ENCODE data around the gene VSIG4. TPM values are rescaled to one million over a fixed set of nuclear protein-coding genes. Genes with fewer than 3 reads are reported as not detected.
A peak's percentile ranks its signal among the peaks of the same experiment; 100 is the strongest.

Gene VSIG4
- total and polyA plus RNA-seq, 4 experiments from 2014 or later, result 0.61 to 1.0 TPM; not detected in 2

GRCh38 chrX:66024092-66024467 lies 15.8 kb downstream of the VSIG4 start:
- intact Hi-C loops (cut with micrococcal nuclease), result no loop called here
- H3K27ac Mint-ChIP-seq, result no peak overlapping the region
- Histone ChIP-seq H3K27ac (ENCODE audit: low read depth, low read length) (no peak overlapping the region), H3K36me3 (ENCODE audit: insufficient read depth, low read length) (no peaks in the 10 kb centered on the region), H3K9me3 (ENCODE audit: control insufficient read depth in 1 of 2, low read length in 2 of 2) (no peaks in the 10 kb centered on the region), H3K4me1 (ENCODE audit: insufficient read depth, low read length) (peaks cover 40% of the 10 kb centered on the region), H3K27me3 (ENCODE audit: insufficient read depth, low read length) (no peaks in the 10 kb centered on the region), H3K4me3 (ENCODE audit: low read length in 2 of 2) (no peak overlapping the region)
- no peak overlapping the region for H3K4me3 Mint-ChIP-seq
- ChIA-PET CTCF (ENCODE audit: partially characterized antibody) (interaction anchor here (1.0 kb wide), 1 partner anchor 37 kb away, joined by 4 read pairs; no protein-coding TSS in a partner anchor), POLR2A (ENCODE audit: partially characterized antibody) (no interaction called here)
- H3K36me3 Mint-ChIP-seq, result no peaks in the 10 kb centered on the region
- no peaks in the 10 kb centered on the region for H3K27me3 Mint-ChIP-seq
- H3K9me3 Mint-ChIP-seq, result no peaks in the 10 kb centered on the region
- DNase-seq, result no peak
- H3K4me1 Mint-ChIP-seq, result peaks cover 17 to 47% (median 28%) of the 10 kb centered on the region in 4 donors

- ChIA-PET CTCF (ENCODE audit: partially characterized antibody) (interaction anchor here (1.0 kb wide), 1 partner anchor 37 kb away, joined by 4 read pairs; no protein-coding TSS in a partner anchor), POLR2A (ENCODE audit: partially characterized antibody) (no interaction called here)
- Mint-ChIP-seq H3K9me3 (no peaks in the 10 kb centered on the region), H3K27me3 (no peaks in the 10 kb centered on the region), H3K36me3 (no peaks in the 10 kb centered on the region), H3K27ac (peak overlapping the region in 1 of 7 donors; percentile 9), H3K4me3 (no peak overlapping the region), H3K4me1 (peaks cover 21 to 52% (median 33%) of the 10 kb centered on the region in 4 donors)
- no peaks in the 10 kb centered on the region for H3K9me3 ChIP-seq (ENCODE audit: control insufficient read depth in 1 of 2, low read length in 2 of 2)
- H3K36me3 ChIP-seq (ENCODE audit: insufficient read depth, low read length), result no peaks in the 10 kb centered on the region
- no peak overlapping the region for H3K27ac ChIP-seq (ENCODE audit: low read depth, low read length)
- DNase-seq, result no peak
- intact Hi-C loops (cut with micrococcal nuclease), result no loop called here
- H3K4me1 ChIP-seq (ENCODE audit: insufficient read depth, low read length), result peaks cover 45% of the 10 kb centered on the region
- no peaks in the 10 kb centered on the region for H3K27me3 ChIP-seq (ENCODE audit: insufficient read depth, low read length)
- H3K4me3 ChIP-seq (ENCODE audit: low read length in 2 of 2), result no peak overlapping the region
Measured at GRCh38 chrX:66023385-66024091, 16.3 kb downstream of the VSIG4 start.

GRCh38 chrX:66022632-66023384 lies 17.1 kb downstream of the VSIG4 start:
- CTCF ChIA-PET (ENCODE audit: partially characterized antibody), result no interaction called here
- Mint-ChIP-seq H3K27me3 (no peaks in the 10 kb centered on the region), H3K9me3 (no peaks in the 10 kb centered on the region), H3K4me3 (no peak overlapping the region), H3K27ac (peak overlapping the region in 2 of 7 donors; percentile 62 to 74), H3K4me1 (peaks cover 25 to 59% (median 39%) of the 10 kb centered on the region in 4 donors), H3K36me3 (no peaks in the 10 kb centered on the region)
- Histone ChIP-seq H3K27me3 (ENCODE audit: insufficient read depth, low read length) (no peaks in the 10 kb centered on the region), H3K9me3 (ENCODE audit: control insufficient read depth in 1 of 2, low read length in 2 of 2) (no peaks in the 10 kb centered on the region), H3K4me3 (ENCODE audit: low read length in 2 of 2) (no peak overlapping the region), H3K36me3 (ENCODE audit: insufficient read depth, low read length) (no peaks in the 10 kb centered on the region), H3K27ac (ENCODE audit: low read depth, low read length) (no peak overlapping the region), H3K4me1 (ENCODE audit: insufficient read depth, low read length) (peaks cover 52% of the 10 kb centered on the region)
- POLR2A ChIA-PET (ENCODE audit: partially characterized antibody), result no interaction called here
- no peak for DNase-seq
- intact Hi-C loops (cut with micrococcal nuclease), result no loop called here

GRCh38 chrX:66021765-66022631 lies 17.9 kb downstream of the VSIG4 start:
- CTCF ChIA-PET (ENCODE audit: partially characterized antibody), result interaction anchor here (1.1 to 2.0 kb wide), 2 partner anchors 9 to 150 kb away, joined by 3 to 10 read pairs; no protein-coding TSS in a partner anchor
- no peaks in the 10 kb centered on the region for H3K36me3 Mint-ChIP-seq

GRCh38 chrX:66021401-66021764 lies 18.5 kb downstream of the VSIG4 start:
- H3K27ac ChIP-seq (ENCODE audit: low read depth, low read length), result no peak overlapping the region
- no peak overlapping the region for H3K4me3 ChIP-seq (ENCODE audit: low read length in 2 of 2)
- peaks cover 67% of the 10 kb centered on the region for H3K4me1 ChIP-seq (ENCODE audit: insufficient read depth, low read length)
- Mint-ChIP-seq H3K27me3 (no peaks in the 10 kb centered on the region), H3K27ac (peak overlapping the region in 2 of 7 donors; percentile 22 to 74), H3K9me3 (no peaks in the 10 kb centered on the region), H3K4me3 (peak overlapping the region in 1 of 8 donors; percentile 32), H3K4me1 (peaks cover 34 to 73% (median 51%) of the 10 kb centered on the region in 4 donors), H3K36me3 (no peaks in the 10 kb centered on the region)
- CTCF ChIA-PET (ENCODE audit: partially characterized antibody), result interaction anchor here (1.1 to 2.0 kb wide), 2 partner anchors 9 to 149 kb away, joined by 3 to 10 read pairs; no protein-coding TSS in a partner anchor
- no peaks in the 10 kb centered on the region for H3K27me3 ChIP-seq (ENCODE audit: insufficient read depth, low read length)
- DNase-seq, result no peak
- no peaks in the 10 kb centered on the region for H3K36me3 ChIP-seq (ENCODE audit: insufficient read depth, low read length)
- no peaks in the 10 kb centered on the region for H3K9me3 ChIP-seq (ENCODE audit: control insufficient read depth in 1 of 2, low read length in 2 of 2)
- intact Hi-C loops (cut with micrococcal nuclease), result no loop called here
- POLR2A ChIA-PET (ENCODE audit: partially characterized antibody), result no interaction called here

More at GRCh38 chrX:66021765-66022631, 17.9 kb downstream of the VSIG4 start:
- Mint-ChIP-seq H3K4me1 (peaks cover 30 to 66% (median 46%) of the 10 kb centered on the region in 4 donors), H3K4me3 (no peak overlapping the region), H3K27ac (peak overlapping the region in 1 of 7 donors; percentile 74), H3K27me3 (no peaks in the 10 kb centered on the region), H3K9me3 (no peaks in the 10 kb centered on the region)
- H3K27me3 ChIP-seq (ENCODE audit: insufficient read depth, low read length), result no peaks in the 10 kb centered on the region
- H3K27ac ChIP-seq (ENCODE audit: low read depth, low read length), result no peak overlapping the region
- H3K4me3 ChIP-seq (ENCODE audit: low read length in 2 of 2), result no peak overlapping the region
- H3K9me3 ChIP-seq (ENCODE audit: control insufficient read depth in 1 of 2, low read length in 2 of 2), result no peaks in the 10 kb centered on the region
- H3K4me1 ChIP-seq (ENCODE audit: insufficient read depth, low read length), result peaks cover 61% of the 10 kb centered on the region
- intact Hi-C loops (cut with micrococcal nuclease), result no loop called here
- POLR2A ChIA-PET (ENCODE audit: partially characterized antibody), result no interaction called here
- no peaks in the 10 kb centered on the region for H3K36me3 ChIP-seq (ENCODE audit: insufficient read depth, low read length)
- DNase-seq, result no peak

GRCh38 chrX:66020631-66021334 lies 19.1 kb downstream of the VSIG4 start:
- Histone ChIP-seq H3K27ac (ENCODE audit: low read depth, low read length) (no peak overlapping the region), H3K4me3 (ENCODE audit: low read length in 2 of 2) (no peak overlapping the region), H3K9me3 (ENCODE audit: control insufficient read depth in 1 of 2, low read length in 2 of 2) (no peaks in the 10 kb centered on the region), H3K36me3 (ENCODE audit: insufficient read depth, low read length) (no peaks in the 10 kb centered on the region), H3K27me3 (ENCODE audit: insufficient read depth, low read length) (no peaks in the 10 kb centered on the region), H3K4me1 (ENCODE audit: insufficient read depth, low read length) (peaks cover 73% of the 10 kb centered on the region)
- intact Hi-C loops (cut with micrococcal nuclease), result no loop called here
- H3K4me1 Mint-ChIP-seq, result peaks cover 38 to 79% (median 56%) of the 10 kb centered on the region in 4 donors
- H3K36me3 Mint-ChIP-seq, result no peaks in the 10 kb centered on the region
- H3K9me3 Mint-ChIP-seq, result no peaks in the 10 kb centered on the region
- H3K4me3 Mint-ChIP-seq, result peak overlapping the region in 7 of 8 donors; percentile 27 to 79 (median 66)
- POLR2A ChIA-PET (ENCODE audit: partially characterized antibody), result interaction anchor here (2.6 kb wide), 1 partner anchor 15 kb away, joined by 6 read pairs; no protein-coding TSS in a partner anchor
- H3K27me3 Mint-ChIP-seq, result no peaks in the 10 kb centered on the region
- peak overlapping the region in 6 of 7 donors; percentile 35 to 85 (median 78) for H3K27ac Mint-ChIP-seq
- CTCF ChIA-PET (ENCODE audit: partially characterized antibody), result interaction anchor here (1.1 to 2.0 kb wide), 3 partner anchors 10 to 148 kb away, joined by 3 to 10 read pairs (median 4); no protein-coding TSS in a partner anchor
- no peak for DNase-seq

All from CD4-positive, alpha-beta memory T cell (primary cell).